WTC11 (cell line): ENCODE results near the gene SRRM2. TPM values are rescaled to one million over a fixed set of nuclear protein-coding genes. Genes with fewer than 3 reads are reported as not detected.

Source experiments
- ATAC-seq: fragments of 200-7000 bp; cut with Tn5 transposase; 2 replicates; pipeline ENCODE4 v1.10.0; 2021; ENCODE audit warnings: mild to moderate bottlenecking, moderate library complexity
- CTCF ChIA-PET: fragments of 300-600 bp; sonication (Branson Sonifier 250); formaldehyde crosslinking; loops from one replicate; lab custom pipeline; 2021; ENCODE audit warnings: antibody characterized with exemption; lab: Charles Lee
- POLR2A ChIA-PET: fragments of 350-600 bp; sonication (Branson Sonifier 250); formaldehyde crosslinking; loops from one replicate; lab custom pipeline; 2021; ENCODE audit warnings: antibody characterized with exemption; lab: Charles Lee
- DNase-seq: peaks from one replicate; pipeline ENCODE4 v3.0.0; 2021; ENCODE audit warnings: low spot score
- H3K27ac Mint-ChIP-seq: 2 replicates; pipeline ENCODE4 v1.8.0; 2021; ENCODE audit warnings: mixed read lengths
- H3K27me3 Mint-ChIP-seq: 2 replicates; pipeline ENCODE4 v1.8.0; 2021; ENCODE audit warnings: low read depth, mild to moderate bottlenecking, moderate library complexity, mixed read lengths
- H3K36me3 Mint-ChIP-seq: 2 replicates; pipeline ENCODE4 v1.8.0; 2021; ENCODE audit warnings: mixed read lengths
- H3K4me1 Mint-ChIP-seq: 2 replicates; pipeline ENCODE4 v1.8.0; 2022; ENCODE audit warnings: mixed read lengths
- H3K4me3 Mint-ChIP-seq: 2 replicates; pipeline ENCODE4 v1.8.0; 2021; ENCODE audit warnings: mild to moderate bottlenecking, moderate library complexity, mixed read lengths
- H3K9me3 Mint-ChIP-seq: 2 replicates; pipeline ENCODE4 v1.8.0; 2021; ENCODE audit warnings: mixed read lengths
- ATF6 ChIP-seq: sonication (generic); formaldehyde crosslinking; IDR thresholded peaks from 2 replicates; pipeline ENCODE4 v1.8.1; 2023; ENCODE audit warnings: mild to moderate bottlenecking, missing genetic modification reagents
- CDX4 ChIP-seq: fragments of 250-450 bp; sonication (Bioruptor Pico); IDR thresholded peaks from 2 replicates; pipeline ENCODE4 v1.9.0; 2021; ENCODE audit warnings: moderate library complexity, mild to moderate bottlenecking, inconsistent platforms, borderline replicate concordance
- CREB1 ChIP-seq: sonication (generic); formaldehyde crosslinking; IDR thresholded peaks from 2 replicates; pipeline ENCODE4 v1.8.0; 2023; ENCODE audit warnings: mild to moderate bottlenecking, missing genetic modification reagents
- GTF2I ChIP-seq: fragments of 250-450 bp; sonication (Bioruptor Pico); conservative IDR thresholded peaks from 2 replicates; pipeline ENCODE4 v1.4.0; 2021; ENCODE audit warnings: mild to moderate bottlenecking
- NR3C1 ChIP-seq: sonication (generic); formaldehyde crosslinking; conservative IDR thresholded peaks from 2 replicates; pipeline ENCODE4 v1.8.1; 2023; ENCODE audit warnings: low read depth, mild to moderate bottlenecking, missing genetic modification reagents
- PRRX2 ChIP-seq: fragments of 250-450 bp; sonication (Bioruptor Pico); IDR thresholded peaks from 2 replicates; pipeline ENCODE4 v1.8.0; 2021; ENCODE audit warnings: mild to moderate bottlenecking
- SP1 ChIP-seq: sonication (generic); formaldehyde crosslinking; conservative IDR thresholded peaks from 2 replicates; pipeline ENCODE4 v1.8.1; 2022; ENCODE audit warnings: missing genetic modification reagents
- TEAD1 ChIP-seq: sonication (generic); formaldehyde crosslinking; IDR thresholded peaks from 2 replicates; pipeline ENCODE4 v1.8.0; 2022; ENCODE audit warnings: mild to moderate bottlenecking, missing genetic modification reagents
- ZBTB43 ChIP-seq: sonication (generic); formaldehyde crosslinking; IDR thresholded peaks from 2 replicates; pipeline ENCODE4 v1.8.1; 2023; ENCODE audit warnings: mild to moderate bottlenecking, missing genetic modification reagents
- ZNF281 ChIP-seq: sonication (generic); formaldehyde crosslinking; IDR thresholded peaks from 2 replicates; pipeline ENCODE4 v1.8.0; 2023; ENCODE audit warnings: mild to moderate bottlenecking, missing genetic modification reagents
- total RNA-seq: library from RNA; stranded (reverse); gene quantifications from 3 replicates; pipeline ENCODE4 v1.2.3, GENCODE V29; 2021
- TF ChIP-seq, protein P1 (sequence below): sonication (generic); formaldehyde crosslinking; conservative IDR thresholded peaks from 2 replicates; pipeline ENCODE4 v1.8.1; 2022; ENCODE audit warnings: mild to moderate bottlenecking, missing genetic modification reagents
- TF ChIP-seq, protein P2 (sequence below): sonication (generic); formaldehyde crosslinking; IDR thresholded peaks from 2 replicates; pipeline ENCODE4 v1.8.0; 2022; ENCODE audit warnings: mild to moderate bottlenecking, missing genetic modification reagents
- TF ChIP-seq, protein P3 (sequence below): sonication (generic); formaldehyde crosslinking; IDR thresholded peaks from 2 replicates; pipeline ENCODE4 v1.8.1; 2022; ENCODE audit warnings: low read depth, mild to moderate bottlenecking, moderate library complexity, missing genetic modification reagents, borderline replicate concordance

SRRM2 gene
- total RNA-seq, 1 experiment from 2014 or later = 823 TPM

GRCh38 chr16:2765462-2766404, 13.3 kb downstream of the SRRM2 start:
- Mint-ChIP-seq H3K9me3 (peaks cover 59% of the 10 kb centered on the region), H3K4me1 (peaks cover 4% of the 10 kb centered on the region), H3K36me3 (peaks cover 100% of the 10 kb centered on the region), H3K27ac (peak overlapping the region; percentile 60; the same call in 1 of the 2 replicates)
- DNase-seq (no peak), ATAC-seq (no peak)
- CTCF ChIA-PET = no interaction called here
- TF ChIP-seq ATF6 (CRISPR knock-in tag) (no peak), GTF2I (CRISPR knock-in tag) (no peak), ZNF281 (no peak), TEAD1 (CRISPR knock-in tag) (no peak), SP1 (CRISPR knock-in tag) (no peak), NR3C1 (CRISPR knock-in tag) (no peak)
- TF ChIP-seq, protein P1, sequence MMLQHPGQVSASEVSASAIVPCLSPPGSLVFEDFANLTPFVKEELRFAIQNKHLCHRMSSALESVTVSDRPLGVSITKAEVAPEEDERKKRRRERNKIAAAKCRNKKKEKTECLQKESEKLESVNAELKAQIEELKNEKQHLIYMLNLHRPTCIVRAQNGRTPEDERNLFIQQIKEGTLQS (CRISPR knock-in tag) = no peak
- TF ChIP-seq, protein P2, sequence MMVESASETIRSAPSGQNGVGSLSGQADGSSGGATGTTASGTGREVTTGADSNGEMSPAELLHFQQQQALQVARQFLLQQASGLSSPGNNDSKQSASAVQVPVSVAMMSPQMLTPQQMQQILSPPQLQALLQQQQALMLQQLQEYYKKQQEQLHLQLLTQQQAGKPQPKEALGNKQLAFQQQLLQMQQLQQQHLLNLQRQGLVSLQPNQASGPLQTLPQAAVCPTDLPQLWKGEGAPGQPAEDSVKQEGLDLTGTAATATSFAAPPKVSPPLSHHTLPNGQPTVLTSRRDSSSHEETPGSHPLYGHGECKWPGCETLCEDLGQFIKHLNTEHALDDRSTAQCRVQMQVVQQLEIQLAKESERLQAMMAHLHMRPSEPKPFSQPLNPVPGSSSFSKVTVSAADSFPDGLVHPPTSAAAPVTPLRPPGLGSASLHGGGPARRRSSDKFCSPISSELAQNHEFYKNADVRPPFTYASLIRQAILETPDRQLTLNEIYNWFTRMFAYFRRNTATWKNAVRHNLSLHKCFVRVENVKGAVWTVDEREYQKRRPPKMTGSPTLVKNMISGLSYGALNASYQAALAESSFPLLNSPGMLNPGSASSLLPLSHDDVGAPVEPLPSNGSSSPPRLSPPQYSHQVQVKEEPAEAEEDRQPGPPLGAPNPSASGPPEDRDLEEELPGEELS = no peak
- TF ChIP-seq, protein P3, sequence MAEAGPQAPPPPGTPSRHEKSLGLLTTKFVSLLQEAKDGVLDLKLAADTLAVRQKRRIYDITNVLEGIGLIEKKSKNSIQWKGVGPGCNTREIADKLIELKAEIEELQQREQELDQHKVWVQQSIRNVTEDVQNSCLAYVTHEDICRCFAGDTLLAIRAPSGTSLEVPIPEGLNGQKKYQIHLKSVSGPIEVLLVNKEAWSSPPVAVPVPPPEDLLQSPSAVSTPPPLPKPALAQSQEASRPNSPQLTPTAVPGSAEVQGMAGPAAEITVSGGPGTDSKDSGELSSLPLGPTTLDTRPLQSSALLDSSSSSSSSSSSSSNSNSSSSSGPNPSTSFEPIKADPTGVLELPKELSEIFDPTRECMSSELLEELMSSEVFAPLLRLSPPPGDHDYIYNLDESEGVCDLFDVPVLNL (CRISPR knock-in tag) = no peak
- TF ChIP-seq, all 79 proteins: peak for 0
- Mint-ChIP-seq H3K4me3 (no peak overlapping the region), H3K27me3 (no peaks in the 10 kb centered on the region)
- POLR2A ChIA-PET = no interaction called here

- no peak for ATAC-seq
- no peak overlapping the region for H3K4me3 Mint-ChIP-seq
- DNase-seq = no peak
- H3K36me3 Mint-ChIP-seq = peaks cover 100% of the 10 kb centered on the region
- peaks cover 4% of the 10 kb centered on the region for H3K4me1 Mint-ChIP-seq
- CTCF ChIA-PET = no interaction called here
- TF ChIP-seq CDX4 (CRISPR knock-in tag) = no peak
- no peak for TF ChIP-seq ZBTB43
- no peak for TF ChIP-seq NR3C1 (CRISPR knock-in tag)
- no peak for TF ChIP-seq PRRX2
- TF ChIP-seq CREB1 (CRISPR knock-in tag) = no peak
- POLR2A ChIA-PET = no interaction called here
- H3K27ac Mint-ChIP-seq = peak overlapping the region; percentile 60
- H3K9me3 Mint-ChIP-seq = peaks cover 50% of the 10 kb centered on the region
- no peaks in the 10 kb centered on the region for H3K27me3 Mint-ChIP-seq
These were observed 14.1 kb downstream of the SRRM2 start for GRCh38 chr16:2766430-2767139.
